GM18907 (cell line): ENCODE measurements around the gene CASR.

ENCODE experiments used
- ATAC-seq: cut with Tn5 transposase; IDR thresholded peaks from one replicate; pipeline ENCODE4 v1.9.1; 2021; ENCODE audit warnings: mild to moderate bottlenecking, moderate library complexity; ENCODE audit not compliant: unreplicated experiment

CASR gene

GRCh38 chr3:122255757-122256439, 72.4 kb downstream of the CASR start:
- peak; percentile 70 for ATAC-seq

GRCh38 chr3:122257644-122258364, 74.3 kb downstream of the CASR start:
- no peak for ATAC-seq

- peak; percentile 86 for ATAC-seq
These were observed 75.4 kb downstream of the CASR start for GRCh38 chr3:122258757-122259371.

- ATAC-seq, result no peak
These were observed 76.7 kb downstream of the CASR start for GRCh38 chr3:122260206-122260605.

- no peak for ATAC-seq
These were observed 79.6 kb downstream of the CASR start for GRCh38 chr3:122263058-122263457.

- ATAC-seq, result no peak
These were observed 80.6 kb downstream of the CASR start for GRCh38 chr3:122263974-122264588.

- ATAC-seq, result no peak
These were observed 82.5 kb downstream of the CASR start for GRCh38 chr3:122265957-122266356.

GRCh38 chr3:122268257-122269024, 85.0 kb downstream of the CASR start:
- peak; percentile 51 for ATAC-seq

GRCh38 chr3:122269045-122269444, 85.6 kb downstream of the CASR start:
- ATAC-seq, result no peak

- no peak for ATAC-seq
These were observed 87.9 kb downstream of the CASR start for GRCh38 chr3:122271246-122271898.

- ATAC-seq, result no peak
These were observed 89.4 kb downstream of the CASR start for GRCh38 chr3:122272879-122273278.

- no peak for ATAC-seq
These were observed 90.0 kb downstream of the CASR start for GRCh38 chr3:122273498-122273897.

- ATAC-seq, result no peak
These were observed 98.4 kb downstream of the CASR start for GRCh38 chr3:122281891-122282290.

GRCh38 chr3:122283796-122284445, 100.5 kb downstream of the CASR start:
- no peak for ATAC-seq

- no peak for ATAC-seq
These were observed 101.0 kb downstream of the CASR start for GRCh38 chr3:122284486-122284885.

GRCh38 chr3:122294359-122294758, 110.9 kb downstream of the CASR start:
- ATAC-seq, result no peak

- no peak for ATAC-seq
These were observed 112.0 kb downstream of the CASR start for GRCh38 chr3:122295266-122296062.

GRCh38 chr3:122298239-122298638, 114.8 kb downstream of the CASR start:
- ATAC-seq, result peak; percentile 77

- no peak for ATAC-seq
These were observed 115.7 kb downstream of the CASR start for GRCh38 chr3:122299215-122299614.
